ENCODE measurements around the gene MAN1C1.
"Not testable (repeated sequence)": the region's sequence is repeated elsewhere in the genome, so short reads cannot be mapped to it uniquely, and the experiment has no call there.

MAN1C1 gene

DNA sequence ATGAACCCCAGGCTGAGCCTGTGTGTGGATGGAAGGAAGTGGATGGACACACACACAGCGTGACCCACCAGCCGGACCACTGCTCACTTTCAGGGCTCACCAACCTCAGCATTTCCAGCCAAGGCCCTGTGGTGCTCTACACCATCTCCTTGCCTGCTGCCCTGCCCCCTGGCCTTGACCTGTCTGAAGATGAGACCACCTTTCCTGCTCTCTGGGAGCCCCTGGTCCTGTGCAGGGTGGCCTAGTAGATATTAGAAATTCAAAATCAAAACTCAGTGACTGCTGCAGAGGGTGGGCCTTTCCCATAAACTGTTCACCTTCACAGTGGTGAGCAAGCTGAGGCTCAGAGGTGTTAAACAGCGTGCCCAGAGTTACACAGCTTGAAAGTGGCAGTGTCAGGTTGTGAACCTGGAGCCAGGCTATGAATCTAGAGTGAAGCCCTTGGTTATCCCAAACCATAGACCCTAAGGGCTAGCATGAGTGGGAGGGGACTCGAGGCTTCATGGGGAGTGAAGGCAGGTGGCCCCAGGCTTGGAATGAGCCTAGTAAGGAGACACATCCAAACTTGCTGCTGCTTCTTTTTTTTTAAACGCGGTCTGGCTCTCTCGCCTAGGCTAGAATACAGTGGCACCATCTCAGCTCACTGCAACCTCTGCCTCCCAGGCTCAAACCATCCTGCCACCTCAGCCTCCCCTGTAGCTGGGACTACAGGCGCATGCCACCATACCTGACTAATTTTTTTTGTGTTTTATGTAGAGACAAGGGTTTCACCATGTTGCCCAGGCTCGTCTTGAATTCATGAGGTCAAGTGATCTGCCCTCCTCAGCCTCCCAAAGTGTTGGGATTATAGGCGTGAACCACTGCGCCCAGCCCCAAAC lies 41.5 kb downstream of the MAN1C1 start:
- DNase-seq: no peak

GRCh38 chr1:25658791-25659431 lies 42.3 kb downstream of the MAN1C1 start:
- no peak for DNase-seq

DNA sequence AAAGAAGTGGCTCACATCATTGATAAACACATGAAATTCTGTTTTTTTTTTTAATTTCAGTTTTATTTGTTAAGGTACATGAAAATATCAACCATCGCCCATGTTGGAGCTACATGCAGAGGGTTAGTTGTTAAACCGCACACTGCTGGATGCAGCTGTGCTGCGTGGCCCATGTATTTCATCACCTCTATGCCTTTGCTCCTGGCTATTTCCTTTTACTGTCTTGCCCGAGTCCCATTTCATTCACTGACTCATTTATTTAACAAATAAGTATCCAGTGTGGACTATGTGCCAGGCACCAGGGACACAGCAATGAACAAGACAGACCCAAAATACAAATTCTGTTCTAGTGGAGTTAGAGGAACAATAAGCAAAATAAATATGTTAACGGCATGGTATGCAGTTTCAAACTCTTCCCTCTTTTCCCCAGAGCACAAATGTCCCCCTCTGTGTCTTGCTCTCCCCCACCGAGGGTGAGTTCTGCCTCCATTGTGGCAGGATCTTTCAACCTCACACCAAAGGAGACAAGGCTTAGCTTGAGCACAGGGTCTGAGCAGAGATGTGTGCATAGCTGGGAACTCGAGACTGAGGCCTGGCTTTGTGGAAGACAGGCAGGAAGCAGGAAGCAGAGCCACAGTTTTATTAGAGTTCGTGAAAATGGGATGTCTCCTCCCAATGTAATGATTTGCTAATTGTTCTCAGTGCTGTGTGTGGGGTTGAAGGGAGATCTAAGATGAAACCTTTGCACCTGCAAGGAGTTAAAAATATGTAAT lies 44.6 kb downstream of the MAN1C1 start:
- DNase-seq: no peak

DNA sequence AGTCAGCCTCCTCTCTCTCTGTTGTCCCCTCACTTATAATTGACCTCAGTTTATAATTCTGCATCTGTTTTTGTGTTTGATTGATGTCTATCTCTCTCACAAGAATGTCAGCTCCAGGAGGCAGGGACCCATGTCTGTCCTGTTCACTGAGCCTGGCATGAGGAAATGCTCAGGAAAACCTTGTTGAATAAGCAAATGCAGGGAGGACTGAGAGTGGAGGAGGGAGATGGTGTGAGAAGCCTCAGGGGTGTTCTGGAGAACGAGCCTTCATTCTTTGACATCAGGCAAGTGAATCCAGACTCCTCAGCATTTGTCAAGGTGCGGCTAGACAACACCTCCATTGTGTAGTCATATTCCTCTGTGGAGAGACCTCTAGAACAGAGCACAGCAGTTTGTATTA lies 45.5 kb downstream of the MAN1C1 start:
- DNase-seq: no peak

- DNase-seq: not testable (repeated sequence)
These were observed 46.4 kb downstream of the MAN1C1 start for GRCh38 chr1:25662959-25663358.

GRCh38 chr1:25664357-25665199 lies 48.0 kb downstream of the MAN1C1 start:
- DNase-seq: no peak

DNA sequence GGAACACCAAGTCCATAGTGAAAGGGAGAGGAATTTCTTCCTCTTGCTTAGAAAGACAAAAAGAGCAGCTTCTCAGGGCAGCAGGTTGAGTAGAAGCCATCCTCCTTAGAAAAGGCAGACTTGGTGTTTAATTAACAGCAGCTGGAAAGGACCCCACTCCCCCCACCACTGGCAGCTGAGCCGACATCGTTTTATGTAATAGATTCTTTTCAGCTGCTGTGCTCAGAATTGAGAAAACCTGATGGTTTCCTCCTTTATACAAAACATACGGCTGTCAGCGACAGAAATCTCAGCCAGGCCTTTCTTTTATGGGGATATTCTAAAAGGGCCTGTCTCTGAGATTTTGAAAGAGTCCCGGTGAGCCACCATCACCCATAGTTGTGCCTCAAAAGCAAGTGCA lies 49.9 kb downstream of the MAN1C1 start:
- DNase-seq: no peak

DNA sequence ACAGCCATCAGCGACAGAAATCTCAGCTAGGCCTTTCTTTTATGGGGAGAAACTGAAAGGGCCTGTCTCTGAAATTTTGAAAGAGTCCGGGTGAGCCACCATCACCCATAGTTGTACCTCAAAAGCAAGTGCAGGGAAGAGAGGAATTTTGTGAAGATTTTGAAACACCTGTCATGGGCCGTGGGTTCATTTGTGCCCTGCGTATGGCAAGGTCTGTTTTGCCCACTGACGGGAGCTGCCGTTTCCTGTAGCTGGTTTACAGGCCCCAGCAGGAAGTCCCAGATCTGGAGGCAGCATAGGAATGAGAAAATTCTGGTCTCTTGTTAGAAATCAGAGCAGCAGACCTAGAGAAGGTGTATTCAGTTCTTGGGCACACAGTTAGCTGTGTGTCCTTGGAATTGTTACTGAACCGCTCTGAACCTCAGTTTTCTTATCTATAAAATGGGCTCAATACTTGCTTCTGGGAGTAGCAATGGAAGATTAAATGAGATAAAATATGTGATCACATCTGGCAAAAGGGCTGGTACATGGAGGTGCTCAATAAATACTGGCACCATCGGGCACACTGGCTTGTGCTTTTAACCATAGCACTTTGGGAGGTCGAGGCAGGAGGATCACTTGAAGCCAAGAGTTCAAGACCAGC lies 52.5 kb downstream of the MAN1C1 start:
- no peak for DNase-seq

DNA sequence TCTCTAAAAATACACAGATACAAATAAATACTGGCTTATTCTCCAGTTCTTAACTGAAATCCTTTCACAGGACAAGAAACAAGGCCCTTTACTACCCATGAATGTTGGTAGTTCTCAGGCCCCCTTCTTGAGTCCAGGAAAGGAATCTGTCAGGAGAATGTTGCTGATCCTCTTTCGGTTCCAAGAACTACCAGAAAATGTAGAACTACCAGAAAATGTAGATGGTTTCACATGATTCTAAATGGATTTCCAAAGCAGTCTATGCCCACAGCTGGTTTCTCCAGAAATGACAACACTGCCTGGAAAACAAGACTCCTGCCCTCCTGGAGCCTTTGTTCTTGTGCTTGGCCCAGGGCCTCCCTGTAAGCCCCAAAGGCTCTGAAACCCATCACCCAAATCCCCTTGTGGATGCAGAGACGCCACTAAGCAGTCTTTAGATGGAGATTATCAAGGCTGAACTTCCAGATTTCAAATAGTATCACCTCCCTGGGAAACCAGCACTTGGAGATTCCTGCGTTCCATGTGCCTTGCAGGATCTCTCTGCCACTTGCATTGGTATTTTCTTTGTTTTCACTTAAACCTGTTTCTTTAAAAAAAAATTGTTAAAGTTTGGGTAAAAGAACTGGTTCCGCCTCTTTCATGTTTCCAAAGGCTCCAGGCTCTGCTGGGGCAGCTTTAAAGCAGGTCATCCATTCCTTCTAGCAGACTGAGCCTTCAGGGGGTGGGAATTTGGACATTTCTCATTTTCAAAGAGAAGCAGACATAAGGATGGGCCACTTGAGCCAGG lies 53.4 kb downstream of the MAN1C1 start:
- peak; percentile 77 for DNase-seq

DNA sequence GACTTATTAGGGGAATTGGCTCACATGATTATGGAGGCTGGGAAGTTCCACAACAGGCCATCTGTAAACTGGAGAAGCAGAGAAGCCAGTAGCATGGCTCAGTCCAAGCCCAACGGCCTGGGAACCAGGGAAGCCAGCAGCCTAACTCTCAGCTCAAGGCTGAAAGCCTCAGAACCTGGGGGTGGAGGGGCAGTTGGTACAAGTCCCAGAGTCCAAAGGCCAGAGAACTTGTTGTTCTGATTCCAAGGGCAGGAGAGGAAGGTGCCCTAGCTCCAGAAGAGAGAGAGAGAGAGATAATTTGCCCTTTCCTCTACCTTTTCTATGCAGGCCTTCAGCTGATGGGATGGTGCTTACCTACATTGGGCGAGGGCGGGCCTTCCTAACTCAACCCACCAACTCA lies 55.3 kb downstream of the MAN1C1 start:
- no peak for DNase-seq

- DNase-seq: no peak
These were observed 56.3 kb downstream of the MAN1C1 start for GRCh38 chr1:25672763-25673409.

DNA sequence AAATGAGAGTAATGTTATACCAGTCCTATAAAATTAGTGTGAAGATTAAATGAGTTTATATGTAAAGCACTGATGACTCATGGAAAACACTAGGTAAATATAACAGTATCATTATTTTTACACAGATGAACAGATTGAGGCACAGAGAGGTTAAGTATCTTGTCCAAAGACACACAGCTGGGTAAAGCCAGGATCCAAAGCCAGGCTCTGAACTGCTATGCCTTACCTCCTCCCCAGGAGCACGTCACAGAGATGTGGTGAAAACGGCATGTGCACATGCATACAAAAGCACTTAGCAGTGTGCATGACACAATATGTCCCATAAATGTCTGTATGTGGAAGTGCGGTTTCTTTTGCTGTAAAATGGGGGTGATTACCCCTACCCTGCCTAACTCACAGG lies 56.9 kb downstream of the MAN1C1 start:
- DNase-seq: no peak

DNA sequence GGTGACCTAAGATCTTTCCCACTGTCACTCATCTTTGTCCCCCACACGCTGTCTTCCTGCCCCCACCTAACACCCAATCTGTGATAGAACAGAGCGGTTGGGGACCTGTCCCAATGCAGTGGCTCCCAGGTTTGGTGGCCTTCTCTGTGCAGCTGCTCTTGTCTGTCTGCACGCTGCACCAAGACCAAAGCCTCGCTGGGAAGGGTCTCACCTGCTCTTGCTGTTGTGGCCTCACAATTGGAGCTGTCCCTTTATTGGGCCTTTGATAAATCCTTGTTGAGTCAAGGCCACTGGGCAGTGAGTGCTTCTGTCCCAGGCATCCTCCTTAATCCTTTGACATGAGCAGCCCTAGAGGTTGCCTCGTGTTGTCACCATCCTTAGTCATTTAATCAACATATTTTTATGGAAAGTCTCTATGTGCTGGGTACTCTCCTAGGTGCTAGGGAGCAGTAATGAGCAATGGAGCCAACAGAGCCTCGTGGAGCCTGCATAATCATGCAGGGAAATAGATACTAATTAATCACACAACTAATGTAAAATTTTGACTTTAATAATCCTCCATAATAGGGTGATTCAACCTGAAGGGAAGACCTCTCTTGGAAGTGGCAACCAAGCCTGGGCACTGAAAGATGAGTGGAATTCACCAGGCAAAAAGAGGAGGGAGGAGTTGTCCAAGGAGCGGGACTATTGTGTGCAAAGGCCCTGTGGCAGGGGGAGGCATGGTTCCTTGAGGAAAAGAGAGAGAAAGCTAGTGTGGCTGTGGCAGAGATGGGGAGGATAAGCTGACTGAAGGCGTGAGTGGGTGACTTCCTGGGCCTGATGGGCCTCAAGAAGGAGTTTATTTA lies 57.6 kb downstream of the MAN1C1 start:
- DNase-seq: peak; percentile 11

DNA sequence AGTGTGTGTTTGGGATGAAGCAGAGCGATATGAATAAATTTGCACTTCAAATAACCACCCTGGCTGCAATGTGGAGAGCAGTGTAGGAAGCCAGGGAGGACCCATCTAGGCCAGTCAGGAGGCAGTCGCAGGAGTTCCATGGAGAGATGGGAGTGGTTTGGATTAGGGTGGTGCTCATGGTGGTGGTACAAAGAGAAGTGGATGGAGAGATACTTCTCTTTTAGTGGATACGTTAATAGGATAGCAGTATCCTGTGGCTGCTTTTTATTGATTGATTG lies 58.2 kb downstream of the MAN1C1 start:
- DNase-seq: no peak

DNA sequence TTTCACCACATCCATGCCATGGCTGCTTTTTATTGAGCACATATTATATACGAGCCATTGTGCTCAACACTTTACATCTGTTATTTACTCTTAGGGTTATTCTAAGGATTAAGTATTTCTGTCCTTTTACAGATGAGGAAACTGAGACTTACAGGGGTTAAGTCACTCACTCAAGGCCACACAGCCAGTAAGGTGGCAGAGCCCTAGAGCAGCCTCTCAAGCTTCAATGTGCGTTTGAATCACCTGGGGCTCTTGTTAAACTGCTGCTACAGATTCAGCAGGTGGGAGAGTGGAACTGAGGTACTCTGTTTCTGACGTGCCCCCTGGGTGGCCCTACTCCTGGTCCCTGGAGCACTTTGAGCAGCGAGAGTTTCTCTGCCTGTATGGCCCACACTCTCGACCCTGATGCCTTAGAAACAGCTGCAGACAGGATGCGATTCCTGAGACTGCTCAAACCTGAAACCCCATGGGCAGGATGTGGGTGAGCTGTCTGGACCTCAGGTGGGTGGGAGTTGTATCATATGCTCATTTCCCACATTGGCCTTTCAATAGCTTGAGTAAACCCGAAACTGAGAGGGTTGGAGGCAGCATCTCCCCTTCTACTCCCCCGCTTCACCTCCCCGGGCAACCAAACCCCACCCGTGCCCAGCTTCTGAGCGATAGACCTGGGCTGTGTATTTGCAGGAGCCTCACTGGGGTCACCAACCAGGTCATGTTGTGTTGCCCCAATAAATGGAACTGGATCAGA lies 59.3 kb downstream of the MAN1C1 start:
- no peak for DNase-seq

DNA sequence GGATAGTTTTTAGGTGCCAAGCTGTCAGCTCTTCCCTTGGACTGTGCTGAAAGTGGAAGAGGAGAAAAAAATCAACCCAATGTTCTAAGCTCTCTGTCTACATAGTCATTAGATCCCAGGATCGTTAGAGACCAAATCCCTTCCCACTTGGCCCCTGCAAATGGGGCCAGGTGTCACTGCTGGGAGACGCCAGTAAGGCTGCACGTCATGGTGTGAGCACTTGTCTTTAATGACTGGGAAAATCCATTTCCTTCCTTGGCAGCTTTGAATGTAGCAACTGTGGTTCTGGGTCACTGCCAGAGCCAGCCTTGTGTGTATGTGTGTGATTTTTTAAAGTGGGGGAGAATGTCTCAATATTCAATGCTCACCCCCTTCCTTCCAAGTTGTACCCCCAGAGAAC lies 59.9 kb downstream of the MAN1C1 start:
- DNase-seq: peak; percentile 57

DNA sequence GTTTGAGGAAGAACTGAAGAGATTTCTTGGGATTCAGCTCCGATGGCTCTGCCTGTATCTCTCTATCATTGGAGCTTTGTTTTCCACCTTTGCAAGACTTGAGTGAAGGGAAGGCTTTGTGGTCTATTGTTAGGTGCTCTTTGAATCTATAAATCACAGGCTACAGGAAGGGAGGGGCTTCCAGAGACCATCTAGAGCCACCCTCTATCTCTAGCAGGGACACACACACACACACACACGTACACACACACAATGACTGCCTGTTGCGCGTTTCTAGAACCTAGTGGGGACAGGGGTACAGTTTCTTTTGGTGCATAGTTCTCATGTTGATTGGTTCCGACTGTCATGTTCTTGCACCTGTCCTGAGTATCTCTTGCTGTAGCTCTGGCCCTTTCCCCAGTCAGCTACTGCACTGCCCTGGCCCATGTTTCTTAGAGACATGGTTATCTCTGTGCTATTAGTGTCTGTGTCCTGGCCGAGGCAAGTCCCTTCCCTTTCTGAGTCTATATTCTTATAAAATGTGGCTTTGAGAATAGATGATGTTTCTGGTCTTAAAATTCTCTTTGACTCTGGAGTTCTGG lies 60.7 kb downstream of the MAN1C1 start:
- no peak for DNase-seq

GRCh38 chr1:25679171-25679570 lies 62.6 kb downstream of the MAN1C1 start:
- DNase-seq: no peak

DNA sequence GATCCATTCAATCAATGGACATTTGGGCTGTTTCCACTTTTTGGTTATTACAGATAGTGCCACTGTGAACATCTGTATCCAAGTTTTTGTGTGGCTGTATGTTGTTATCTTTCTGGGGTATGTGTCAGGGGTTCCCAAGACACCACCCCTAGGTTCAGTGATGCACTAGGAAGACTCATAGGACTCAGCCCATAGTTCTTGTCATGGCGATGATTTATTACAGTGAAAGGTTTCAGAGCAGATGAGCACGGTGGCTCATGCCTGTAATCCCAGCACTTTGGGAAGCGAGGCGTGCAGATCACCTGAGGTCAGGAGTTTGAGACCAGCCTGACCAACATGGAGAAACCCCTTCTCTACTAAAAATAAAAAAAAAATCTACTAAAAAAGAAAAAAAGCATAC lies 64.1 kb downstream of the MAN1C1 start:
- no peak for DNase-seq

Data from NCI-H82 (cell line).